Ecto neural progenitor cell (in vitro differentiated cells): ENCODE results near the gene RBM47.
"Not testable (repeated sequence)": the region's sequence is repeated elsewhere in the genome, so short reads cannot be mapped to it uniquely, and the experiment has no call there.

ENCODE experiments used
- DNase-seq: peaks from one replicate; pipeline ENCODE4 v3.0.0-alpha.2; 2018; ENCODE audit warnings: low spot score

Gene RBM47

DNA sequence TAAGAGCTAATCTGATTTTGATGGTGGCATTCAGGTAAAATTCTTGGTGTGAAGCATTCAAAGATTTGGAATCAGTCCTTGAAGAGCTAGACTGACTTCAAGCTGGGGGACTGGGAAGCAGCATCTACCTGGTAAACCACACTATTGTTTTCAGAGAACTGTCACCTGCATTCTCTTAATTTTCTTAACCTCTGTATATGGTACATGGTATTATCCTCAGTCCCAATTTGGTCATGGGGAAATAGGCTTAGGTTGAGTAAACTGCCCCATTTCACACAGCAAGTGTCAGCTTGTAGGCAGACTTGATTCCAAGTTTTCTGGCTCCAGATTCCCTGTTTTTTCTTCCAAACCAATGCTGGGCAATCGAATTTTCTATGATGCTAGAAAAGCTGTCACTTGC is 190.1 kb downstream of the RBM47 start:
- no peak for DNase-seq

DNA sequence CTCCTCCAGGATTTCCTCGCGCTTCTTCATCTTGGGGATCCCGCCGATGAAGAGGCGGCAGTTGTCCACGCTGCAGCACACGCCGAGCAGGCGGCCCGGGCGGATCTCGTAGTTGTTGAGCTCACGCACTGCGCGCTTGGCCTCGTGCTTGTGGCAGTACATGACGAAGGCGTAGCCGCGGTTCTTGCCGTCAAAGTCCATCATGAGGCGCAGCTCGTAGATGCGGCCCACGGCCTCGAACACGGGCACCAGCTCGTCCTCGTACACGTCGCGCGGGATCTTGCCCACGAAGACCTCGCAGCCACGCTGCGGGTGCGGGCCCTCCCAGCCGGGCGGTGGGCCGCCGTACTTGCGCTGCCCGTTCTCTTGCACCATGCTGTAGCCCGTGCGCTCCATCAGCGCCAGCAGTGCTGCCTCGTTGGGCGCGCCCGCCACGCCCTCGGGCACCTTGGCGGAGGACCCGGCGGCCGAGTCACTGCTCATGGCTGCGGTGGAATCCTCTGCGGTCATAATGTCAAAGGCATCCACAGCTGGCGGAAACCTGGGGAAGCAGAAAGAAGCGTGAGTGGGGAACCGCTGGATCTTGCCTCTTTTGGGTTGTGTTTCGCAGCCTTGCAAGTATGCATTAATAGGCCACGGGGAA is 191.2 kb downstream of the RBM47 start:
- DNase-seq: no peak

DNA sequence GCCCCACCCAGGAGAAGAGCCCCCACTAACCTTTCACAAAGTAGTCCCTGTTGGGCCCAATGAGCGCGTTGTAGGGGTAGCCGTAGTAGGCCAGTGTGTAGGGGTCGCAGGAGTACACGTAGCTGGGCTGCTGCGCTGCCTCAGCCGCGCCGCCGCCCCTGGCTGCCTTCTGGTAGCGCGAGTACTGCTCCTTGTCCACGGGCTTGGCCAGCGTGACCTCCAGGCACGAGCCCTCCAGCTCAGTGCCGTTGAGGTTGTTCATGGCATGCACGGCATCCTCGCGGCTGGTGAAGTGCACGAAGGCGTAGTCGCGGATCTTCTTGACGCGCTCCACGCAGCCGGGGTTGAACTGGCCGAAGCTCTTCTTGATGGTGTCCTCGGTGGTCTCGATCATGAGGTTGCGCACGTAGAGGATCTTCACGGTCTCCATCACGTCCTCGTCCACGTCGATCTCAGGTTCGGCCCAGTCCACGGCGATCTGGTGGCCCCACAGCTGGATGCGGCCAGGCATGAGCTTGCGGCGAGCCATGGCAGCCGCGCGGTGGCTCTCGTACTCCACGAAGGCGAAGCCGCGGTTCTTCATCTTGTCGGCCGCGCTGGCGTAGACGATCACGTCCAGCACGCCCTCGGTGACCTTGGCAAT is 191.8 kb downstream of the RBM47 start:
- no peak for DNase-seq

DNA sequence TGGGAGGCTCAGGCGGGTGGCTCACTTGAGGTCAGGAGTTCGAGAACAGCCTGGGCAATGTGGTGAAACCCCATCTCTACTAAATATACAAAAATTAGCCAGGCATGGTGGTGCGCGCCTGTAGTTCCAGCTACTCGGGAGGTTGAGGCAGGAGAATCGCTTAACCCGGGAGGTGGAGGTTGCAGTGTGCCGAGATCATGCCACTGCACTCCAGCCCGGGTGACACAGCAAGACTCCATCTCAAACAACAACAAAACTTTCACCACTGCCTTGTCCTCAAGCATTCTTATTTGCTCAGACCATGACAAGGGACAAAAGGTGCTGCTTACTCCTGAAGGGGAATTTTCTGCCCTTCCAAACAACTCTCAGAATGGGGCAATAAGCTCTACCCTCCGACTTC is 194.4 kb downstream of the RBM47 start:
- not testable (repeated sequence) for DNase-seq

DNA sequence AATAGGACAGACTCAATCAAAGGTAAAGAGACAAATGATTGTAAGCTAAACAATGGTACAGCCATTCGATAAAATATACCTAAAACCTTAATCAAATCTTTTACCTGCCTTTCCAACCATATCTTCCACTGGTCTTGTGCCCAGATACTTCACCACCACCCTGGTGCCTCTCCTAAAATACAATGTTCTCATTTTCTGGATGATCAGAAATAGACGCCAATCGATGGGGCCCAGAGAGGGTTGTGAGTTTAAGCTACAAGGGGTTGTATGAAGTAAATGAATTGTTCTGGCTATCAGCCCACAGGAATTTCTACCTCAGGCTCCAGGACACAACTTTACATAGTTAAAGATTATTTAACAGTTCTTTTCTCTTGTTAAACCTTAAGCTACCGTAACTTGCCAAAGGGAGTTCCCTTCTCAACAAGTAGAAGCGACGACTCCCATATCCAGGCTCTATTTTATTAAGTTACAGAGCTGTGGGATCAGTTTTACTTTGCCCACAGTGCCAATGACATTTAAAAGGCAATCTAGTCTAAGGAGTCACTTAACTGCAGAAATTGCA is 195.5 kb downstream of the RBM47 start:
- DNase-seq: no peak

DNA sequence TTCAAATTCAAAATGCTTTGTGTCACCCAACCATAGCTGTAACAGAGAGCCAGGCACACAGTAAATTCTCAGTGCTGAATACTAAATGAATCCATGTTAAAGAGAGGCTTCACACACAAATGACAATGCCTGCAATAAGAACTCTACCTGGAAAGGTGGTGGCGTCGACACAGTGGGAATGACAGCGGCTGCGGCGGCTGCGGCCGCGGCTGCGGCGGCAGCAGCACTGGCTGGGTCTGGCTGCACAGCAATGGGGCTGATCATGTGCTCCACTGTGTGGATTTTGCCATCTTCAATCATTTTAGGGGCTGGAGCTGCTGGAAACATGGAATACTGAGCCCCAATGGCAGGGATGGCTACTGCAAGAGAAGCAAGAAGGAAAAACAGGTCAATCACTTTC is 197.2 kb downstream of the RBM47 start:
- DNase-seq: no peak

DNA sequence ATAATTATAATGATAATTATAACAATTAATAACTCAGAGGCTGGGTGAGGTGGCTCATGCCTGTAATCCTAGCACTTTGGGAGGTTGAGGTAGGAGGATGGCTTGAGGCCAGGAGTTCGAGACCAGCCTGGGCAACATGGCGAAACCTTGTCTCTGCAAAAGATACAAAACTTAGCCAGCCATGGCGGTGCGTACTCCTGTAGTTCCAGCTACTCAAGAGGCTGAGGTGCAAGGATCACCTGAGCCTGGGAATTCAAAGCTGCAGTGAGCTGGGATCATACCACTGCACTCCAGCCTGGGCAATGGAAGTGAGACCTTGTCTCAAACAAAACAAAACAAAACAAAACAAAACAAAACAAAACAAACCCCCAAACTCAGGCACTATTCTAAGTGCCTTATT is 201.8 kb downstream of the RBM47 start:
- not testable (repeated sequence) for DNase-seq

DNA sequence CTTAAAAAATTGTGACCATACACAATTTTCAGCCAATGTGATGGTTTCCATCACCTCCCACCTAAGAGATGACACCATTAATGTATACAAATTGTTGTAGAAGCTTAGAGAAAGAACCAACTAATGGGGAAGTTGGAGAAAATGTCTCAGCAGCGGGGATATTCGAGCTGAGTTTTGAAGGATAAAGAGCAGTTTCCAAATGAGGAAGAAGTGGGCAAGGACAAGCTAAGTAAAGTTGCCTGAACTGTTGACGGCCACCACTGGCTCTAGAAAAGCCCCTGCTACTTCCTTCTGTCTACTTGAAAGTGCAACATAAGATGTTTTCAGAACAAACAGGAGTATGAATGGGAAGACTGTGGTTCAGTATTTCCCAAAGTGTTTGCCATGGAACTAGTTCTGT is 202.5 kb downstream of the RBM47 start:
- DNase-seq: no peak

DNA sequence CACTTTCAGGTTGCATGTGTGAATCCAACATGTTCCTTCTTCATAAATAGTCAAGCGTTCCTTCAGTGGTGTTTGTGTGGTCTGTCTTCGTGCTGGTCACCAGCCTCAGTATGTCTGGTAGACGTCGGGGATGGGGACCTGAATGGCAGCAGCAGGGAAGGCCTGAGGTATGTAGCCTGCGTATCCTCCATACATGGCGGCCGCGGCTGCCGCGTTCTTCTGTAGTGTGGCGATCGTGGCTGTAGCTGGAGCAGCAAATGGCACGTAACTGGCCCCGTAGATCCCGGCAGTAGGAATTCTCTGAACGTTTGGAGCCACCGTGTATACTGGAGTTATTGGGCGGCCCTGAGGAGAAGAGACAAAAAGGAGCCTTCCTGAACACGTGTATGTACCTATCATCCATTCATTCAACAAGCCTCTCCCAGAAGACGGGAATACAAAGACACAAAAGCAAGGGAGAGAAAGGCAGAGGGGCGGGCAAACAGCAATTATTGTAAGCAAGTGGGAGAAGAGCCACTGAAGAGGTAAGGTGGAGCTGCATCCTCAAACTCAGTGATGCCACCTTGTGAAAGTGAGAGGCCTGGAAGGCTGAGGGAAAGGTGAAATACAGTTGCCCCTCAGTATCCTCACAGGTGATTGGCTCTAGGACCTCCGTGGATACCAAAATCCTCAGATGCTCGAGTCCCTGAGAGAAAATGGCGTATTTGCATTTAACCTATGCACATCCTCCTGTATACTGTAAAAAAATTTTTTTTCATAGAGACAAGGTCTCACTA is 203.7 kb downstream of the RBM47 start:
- DNase-seq: no peak

DNA sequence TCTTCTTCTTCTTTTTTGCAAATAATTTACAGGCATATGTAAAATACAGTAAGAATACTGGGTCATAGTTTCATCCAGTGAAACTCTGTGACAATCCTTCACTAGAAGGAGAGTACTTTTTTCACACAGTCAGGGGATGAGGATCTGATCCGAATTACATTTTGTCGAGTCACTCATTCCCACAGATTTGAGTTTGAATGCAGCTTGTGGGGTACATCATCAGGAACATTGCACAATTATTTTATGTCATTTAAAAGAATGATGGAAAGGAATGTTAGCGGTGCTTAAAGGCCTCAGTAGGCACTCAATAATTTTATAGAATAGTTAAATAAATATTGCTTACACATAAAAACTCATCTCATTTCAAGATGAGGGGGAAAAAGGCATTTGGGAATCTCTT is 205.9 kb downstream of the RBM47 start:
- no peak for DNase-seq

DNA sequence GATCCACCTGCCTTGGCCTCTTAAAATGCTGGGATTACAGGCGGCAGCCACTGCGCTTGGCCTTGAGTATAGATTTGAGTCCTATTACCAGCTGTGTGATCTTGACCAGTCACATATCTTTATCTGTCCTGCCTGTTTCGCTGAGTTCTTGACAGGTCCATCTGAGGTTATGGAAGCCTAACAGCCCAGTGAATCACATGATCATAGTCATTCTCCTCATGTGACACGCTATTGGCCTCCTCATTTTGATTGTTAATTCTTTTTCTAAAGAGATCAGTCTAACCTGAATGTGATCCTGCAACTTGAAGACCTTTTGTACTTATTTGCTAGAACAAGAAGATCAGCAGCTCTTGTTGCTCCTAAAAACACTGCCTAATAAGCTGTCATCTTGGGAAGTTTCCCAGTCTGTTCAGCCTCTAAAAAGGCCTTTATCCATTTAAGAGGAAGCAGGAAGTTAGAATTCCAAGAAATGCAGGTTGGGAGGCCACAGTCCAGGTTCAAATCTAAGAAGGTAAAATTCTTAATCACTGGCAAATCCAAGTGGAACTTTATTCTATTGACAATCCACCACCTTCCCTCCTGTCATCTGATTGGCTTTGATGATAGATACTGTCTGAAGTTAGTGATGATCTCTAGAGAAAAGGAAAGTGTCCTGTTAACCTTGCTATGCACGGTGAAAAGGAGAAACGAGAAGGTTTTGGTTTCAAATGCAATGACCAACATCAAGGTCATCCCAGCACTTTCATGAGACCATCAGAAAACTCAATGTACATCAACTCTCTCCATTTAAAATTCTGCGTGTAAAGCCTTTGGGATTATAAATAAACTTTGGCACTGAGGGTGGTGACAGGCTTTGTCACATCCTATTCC is 207.6 kb downstream of the RBM47 start:
- DNase-seq: no peak

DNA sequence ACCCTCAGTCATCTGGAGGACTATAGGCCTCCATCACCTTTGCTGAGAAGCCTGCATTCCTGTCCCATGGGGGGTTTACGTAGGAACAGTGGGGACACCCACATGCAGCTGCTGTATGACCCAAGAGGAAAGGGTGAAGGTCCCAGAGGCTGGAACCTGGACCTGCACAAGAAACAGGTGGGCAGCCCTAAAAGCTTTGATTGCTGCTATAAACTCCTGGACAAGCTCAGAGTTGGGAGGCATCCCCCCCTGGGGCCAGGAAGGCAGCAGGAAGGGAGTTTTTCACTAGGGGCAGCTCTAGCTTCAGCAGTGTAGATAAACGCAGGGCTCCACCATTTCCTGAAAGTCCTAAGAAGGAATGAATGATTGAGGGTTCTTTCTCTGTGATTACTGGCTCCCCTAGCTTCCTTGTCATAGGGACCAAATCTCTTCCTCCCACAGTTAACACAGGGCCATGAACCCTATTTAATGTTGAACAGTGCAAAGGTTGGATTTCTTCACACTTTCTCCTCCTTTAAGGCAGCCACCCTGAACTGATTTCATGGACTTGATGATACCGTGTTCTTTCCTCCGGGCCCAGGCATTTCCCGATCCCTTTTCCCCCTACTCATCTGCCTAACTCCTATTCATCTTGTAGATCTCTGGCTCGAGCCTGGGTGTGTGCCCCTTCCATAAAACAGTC is 210.3 kb downstream of the RBM47 start:
- no peak for DNase-seq

DNA sequence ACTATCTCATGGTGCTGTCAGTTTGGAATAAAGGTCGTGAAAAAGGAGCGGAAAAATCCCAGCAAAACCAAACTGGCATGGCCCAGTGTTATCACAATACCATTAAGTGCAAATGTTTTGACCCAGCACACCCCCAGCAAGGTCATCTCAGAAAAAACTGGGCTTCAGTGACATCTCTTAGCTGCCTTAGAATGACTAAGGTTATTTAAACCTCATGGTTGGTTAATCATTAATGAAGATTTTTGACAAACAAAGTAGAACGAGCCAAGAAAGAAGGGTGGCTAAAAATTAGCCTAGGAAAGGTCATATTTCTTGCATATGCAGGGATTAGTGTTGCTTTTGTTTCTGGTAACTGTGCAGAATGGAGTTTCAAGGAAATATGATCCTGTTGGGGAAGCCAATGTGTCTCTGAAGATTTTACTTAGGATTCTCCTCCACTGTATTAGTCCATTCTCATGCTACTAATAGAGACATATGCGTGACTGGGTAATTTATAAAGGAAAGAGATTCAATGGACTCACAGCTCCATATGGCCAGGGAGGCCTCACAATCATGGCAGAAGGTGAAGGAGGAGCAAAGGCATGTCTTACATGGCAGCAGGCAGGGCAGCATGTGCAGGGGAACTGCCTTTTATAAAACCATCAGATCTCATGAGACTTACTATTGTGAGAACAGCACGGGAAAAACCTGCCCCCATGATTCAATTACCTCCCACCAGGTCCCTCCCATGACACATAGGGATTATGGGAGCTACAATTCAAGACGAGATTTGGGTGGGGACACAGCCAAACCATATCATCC is 211.0 kb downstream of the RBM47 start:
- DNase-seq: no peak

DNA sequence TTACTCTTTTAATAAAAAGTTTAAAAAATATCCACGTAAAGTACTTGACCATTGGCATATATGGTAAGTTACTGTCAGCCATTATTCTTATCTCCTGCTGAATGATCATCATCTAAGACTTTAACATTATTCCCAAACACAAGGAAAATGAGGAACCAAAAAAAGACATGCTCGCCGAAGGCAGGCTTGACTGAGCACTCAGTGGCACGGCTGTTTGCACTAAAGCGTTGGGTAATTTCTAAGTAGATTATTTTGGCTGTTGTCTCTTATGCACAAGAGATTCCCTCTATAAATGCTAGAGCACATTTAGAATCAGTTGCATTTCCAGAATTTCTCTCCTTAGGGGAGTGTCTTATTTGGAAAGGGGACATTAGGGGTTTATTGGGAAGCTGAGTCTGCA is 211.7 kb downstream of the RBM47 start:
- DNase-seq: no peak

DNA sequence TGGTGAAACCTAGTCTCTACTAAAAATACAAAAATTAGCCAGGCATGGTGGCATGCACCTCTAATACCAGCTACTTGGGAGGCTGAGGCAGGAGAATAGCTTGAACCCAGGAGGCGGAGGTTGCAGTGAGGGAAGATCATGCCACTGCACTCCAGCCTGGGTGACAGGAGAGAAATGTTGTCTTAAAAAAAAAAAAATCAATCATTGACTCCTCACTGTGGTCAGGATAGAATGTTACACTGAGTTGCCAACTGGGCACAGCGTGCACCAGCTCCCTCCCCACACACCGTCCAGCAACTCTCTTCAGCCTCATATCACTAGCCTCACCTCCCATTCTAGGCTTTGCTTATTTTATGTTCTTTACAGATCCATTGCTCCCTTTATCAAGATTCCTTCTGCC is 215.0 kb downstream of the RBM47 start:
- DNase-seq: no peak

DNA sequence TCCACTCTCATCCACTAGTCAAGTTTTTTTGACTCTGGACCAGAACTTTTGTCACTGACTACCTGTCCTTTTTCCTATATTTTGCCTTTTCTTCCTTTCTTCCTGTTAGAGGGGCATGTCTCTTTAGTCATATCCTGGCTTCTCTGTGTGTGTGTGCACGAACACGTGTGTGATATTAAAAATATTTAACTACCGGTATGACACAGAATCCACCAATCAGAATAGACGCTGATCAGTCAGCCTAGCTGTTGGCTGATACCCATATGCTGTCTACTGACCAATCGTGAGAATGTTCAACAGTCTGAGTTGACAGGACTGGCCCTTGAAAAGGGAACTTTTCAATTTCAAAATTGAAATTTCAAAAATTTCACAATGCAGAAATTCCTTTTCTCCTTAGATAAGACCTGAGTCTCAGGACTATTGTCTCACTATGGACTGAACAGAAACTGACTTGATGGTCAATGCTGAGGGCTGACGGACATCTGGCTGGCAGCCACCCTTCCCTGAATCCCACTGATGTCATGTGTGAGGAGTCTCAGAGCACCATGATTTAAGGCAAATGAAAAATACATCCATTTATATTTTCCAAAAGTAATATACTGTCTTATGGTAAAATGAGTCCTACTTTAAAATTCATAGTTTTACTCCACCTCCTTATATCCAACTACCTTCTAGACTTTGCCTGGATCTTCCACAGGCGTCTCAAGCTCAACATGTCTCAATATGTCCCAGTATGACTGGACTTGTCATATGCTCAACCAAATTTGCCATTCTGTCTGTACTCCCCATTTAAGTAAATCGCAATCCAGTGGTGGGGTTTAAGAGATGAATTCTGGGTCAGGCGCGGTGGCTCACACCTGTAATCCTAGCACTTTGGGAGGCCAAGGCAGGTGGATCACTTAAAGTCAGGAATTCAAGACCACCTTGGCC is 216.5 kb downstream of the RBM47 start:
- DNase-seq: no peak

DNA sequence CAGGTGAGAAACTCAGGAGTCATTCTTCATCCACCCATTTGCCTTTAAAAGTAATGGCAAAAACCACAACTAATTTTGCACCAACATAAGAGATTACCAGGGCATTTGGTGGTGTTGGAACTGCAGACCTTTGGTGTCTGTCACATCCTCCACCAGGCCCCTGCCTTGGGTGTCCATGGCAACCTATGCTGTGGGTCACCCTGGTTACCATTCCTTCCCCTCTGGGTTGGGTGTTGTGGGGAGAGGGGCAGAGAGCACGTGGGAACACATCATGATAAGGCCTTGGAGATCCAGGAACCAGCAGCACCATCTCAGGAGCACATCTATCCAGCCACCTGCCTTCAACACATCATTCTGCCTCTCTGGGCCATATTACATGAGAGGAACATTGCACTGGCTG is 217.3 kb downstream of the RBM47 start:
- no peak for DNase-seq

DNA sequence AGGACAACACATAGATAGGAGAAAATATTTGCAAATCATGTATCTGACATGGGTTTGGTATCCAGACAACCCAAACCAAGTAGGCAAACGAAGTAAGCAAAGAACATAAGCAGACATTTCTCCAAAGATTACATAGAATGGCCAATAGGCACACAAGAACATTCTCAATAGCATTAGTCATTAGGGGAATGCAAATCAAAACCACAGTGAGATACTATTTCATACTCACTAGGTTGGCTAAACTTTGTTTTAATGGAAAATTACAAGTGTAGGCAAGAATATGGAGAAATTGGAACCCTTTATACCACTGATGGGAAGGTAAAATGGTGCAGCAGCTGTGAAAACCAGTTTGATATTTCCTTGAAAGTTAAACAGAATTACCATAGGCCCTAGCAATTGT is 219.8 kb downstream of the RBM47 start:
- no peak for DNase-seq

DNA sequence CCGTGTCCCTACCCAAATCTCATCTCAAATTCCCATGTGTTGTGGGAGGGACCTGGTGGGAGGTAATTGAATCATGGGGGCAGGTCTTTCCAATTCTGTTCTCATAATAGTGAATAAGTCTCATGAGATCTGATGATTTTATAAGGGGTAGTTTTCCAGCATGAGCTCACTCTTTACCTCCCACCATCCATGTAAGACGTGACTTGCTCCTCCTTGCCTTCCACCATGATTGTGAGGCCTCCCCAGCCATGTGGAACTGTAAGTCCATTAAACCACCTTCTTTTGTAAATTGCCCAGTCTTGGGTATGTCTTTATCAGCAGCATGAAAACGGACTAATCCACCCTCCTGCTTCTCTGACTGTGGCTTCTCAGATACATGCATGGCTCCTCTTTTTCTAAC is 222.2 kb downstream of the RBM47 start:
- not testable (repeated sequence) for DNase-seq

DNA sequence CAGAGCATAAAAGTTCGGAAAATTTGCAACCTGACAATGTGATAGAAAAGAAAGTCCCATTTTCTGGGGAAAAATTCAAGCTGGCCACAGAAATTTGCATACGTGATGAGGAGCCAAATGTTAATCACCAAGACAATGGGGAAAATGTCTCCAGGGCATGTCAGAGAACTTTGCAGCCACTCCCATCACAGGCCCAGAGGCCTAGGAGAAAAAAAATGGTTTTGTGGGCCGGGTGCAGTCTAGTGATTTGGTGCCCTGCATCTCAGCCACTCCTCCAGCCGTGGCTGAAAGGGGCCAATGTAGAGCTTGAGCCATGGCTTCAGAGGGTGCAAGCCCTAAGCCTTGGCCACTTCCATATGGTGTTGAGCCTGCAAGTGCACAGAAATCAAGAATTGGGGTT is 223.3 kb downstream of the RBM47 start:
- DNase-seq: no peak
